Glutamatergic neuron (in vitro differentiated cells): ENCODE results near the gene IL31RA. TPM values are rescaled to one million over a fixed set of nuclear protein-coding genes. Genes with fewer than 3 reads are reported as not detected.

ENCODE experiments used
- DNase-seq: peaks from one replicate; pipeline ENCODE4 v3.0.0; 2022
- H3K27ac Mint-ChIP-seq: one replicate; pipeline ENCODE4 v1.8.0; 2020; ENCODE audit warnings: mild to moderate bottlenecking, mixed read lengths, inconsistent platforms; ENCODE audit not compliant: unreplicated experiment
- H3K27me3 Mint-ChIP-seq: one replicate; pipeline ENCODE4 v1.8.0; 2020; ENCODE audit warnings: mild to moderate bottlenecking, moderate library complexity, mixed read lengths, inconsistent platforms; ENCODE audit not compliant: unreplicated experiment
- H3K36me3 Mint-ChIP-seq: one replicate; pipeline ENCODE4 v1.8.0; 2020; ENCODE audit warnings: mild to moderate bottlenecking, mixed read lengths, inconsistent platforms; ENCODE audit not compliant: unreplicated experiment
- H3K4me1 Mint-ChIP-seq: one replicate; pipeline ENCODE4 v1.8.0; 2020; ENCODE audit warnings: mild to moderate bottlenecking, low read depth, mixed read lengths, inconsistent platforms; ENCODE audit not compliant: unreplicated experiment
- H3K4me3 Mint-ChIP-seq: one replicate; pipeline ENCODE4 v1.8.0; 2020; ENCODE audit warnings: mild to moderate bottlenecking, mixed read lengths, inconsistent platforms; ENCODE audit not compliant: unreplicated experiment
- H3K9me3 Mint-ChIP-seq: one replicate; pipeline ENCODE4 v1.8.0; 2020; ENCODE audit warnings: mild to moderate bottlenecking, moderate library complexity, mixed read lengths, inconsistent platforms; ENCODE audit not compliant: unreplicated experiment
- total RNA-seq: library from RNA; stranded (reverse); fragmentation: NEBNext Ultra II Directional; extraction: Animal tissue kit (Norgen Biotek cat#: 25700); gene quantifications from one replicate; pipeline ENCODE4 v1.2.1, GENCODE V29; 2021; ENCODE audit not compliant: unreplicated experiment
- TF ChIP-seq, protein P1 (sequence below): fragments of 200-600 bp; sonication (generic); IDR thresholded peaks from one replicate; pipeline ENCODE4 v1.5.0; 2021; ENCODE audit not compliant: partially characterized antibody, unreplicated experiment

Gene IL31RA
- total RNA-seq, 1 donor from 2014 or later = not detected

DNA sequence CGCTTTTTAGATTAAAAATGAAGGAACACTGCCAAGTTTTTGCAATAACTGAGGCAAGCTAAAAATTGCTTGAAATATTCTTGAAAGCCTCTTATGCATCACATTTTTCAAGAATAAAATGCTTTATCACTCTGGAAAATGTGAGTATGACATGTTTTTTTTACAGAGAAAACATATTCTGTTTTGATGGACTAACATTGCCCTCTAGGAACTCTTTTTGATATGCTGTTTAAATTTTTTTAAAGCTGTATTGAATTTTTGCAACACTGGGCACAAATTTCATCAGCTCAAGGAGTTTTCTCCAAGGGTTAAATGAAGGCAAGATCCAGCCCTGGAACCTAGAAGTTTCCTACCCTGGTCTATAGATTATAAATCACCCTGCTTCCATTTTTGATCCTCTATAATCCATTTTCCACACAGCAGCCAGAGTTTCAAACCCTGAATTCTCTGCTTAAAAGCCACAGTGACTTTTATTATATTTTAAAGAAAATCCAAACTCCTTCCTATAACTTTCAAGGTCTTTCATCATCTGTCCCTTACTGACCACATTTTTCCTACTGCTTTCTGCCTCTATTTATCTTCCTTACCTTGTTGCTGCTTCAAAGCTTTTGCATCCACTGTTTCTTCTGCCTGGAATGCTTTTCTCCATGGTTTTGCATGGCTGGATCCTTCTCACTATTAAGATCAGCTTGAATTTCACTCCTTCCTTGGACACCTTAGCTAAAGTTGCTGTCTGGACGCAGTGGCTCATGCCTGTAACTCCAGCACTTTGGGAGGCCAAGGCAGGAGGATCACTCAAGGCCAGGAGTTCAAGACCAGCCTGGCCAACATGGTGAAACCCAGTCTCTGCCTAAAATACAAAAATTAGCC, 60.9 kb downstream of the IL31RA start:
- no peak overlapping the region for H3K4me3 Mint-ChIP-seq
- no peak for DNase-seq
- no peak overlapping the region for H3K27ac Mint-ChIP-seq

DNA sequence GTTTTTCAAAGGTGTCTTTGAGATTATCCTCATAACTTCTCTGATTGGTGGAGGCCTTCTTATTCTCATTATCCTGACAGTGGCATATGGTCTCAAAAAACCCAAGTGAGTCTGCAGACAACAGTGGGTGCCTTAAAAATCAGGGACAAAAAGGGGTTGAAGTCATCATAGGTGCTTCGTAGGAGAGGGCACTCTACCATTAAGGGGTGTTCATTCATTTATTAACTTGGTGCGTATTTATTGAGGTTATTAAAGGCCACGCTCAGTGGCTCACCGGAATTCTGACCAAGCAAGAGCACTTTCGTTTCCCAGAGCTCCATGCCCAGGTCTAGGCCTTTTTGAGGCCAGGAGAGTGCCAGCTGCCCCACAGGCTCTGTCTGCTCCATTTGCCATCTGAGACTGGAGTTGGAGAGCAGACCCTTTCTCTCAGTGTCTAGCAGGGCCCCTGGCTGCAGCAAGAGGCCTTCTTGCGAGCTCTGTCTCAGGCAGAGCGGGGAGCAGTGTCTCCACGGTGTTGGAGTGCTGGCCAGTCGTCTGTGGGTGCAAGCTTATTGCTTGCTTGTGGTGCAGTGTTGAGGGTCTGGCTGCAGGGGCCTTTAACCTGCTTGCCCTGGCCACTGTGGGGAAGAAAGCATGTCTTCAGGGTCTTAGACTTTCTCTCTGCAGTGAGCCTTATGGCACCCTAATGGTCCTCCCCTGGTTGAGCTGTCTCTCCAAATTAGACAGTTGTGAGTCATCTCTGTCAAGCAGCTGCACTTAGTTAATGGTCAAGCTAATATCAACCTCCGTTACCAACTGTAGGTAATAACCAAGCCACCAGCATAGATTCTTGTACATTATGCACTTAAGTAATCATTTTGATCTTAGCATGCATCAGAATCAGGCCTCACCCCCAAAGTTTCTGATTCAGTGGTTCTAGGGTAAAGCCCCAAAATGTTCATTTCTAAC, 62.6 kb downstream of the IL31RA start:
- DNase-seq = no peak
- TF ChIP-seq, protein P1, sequence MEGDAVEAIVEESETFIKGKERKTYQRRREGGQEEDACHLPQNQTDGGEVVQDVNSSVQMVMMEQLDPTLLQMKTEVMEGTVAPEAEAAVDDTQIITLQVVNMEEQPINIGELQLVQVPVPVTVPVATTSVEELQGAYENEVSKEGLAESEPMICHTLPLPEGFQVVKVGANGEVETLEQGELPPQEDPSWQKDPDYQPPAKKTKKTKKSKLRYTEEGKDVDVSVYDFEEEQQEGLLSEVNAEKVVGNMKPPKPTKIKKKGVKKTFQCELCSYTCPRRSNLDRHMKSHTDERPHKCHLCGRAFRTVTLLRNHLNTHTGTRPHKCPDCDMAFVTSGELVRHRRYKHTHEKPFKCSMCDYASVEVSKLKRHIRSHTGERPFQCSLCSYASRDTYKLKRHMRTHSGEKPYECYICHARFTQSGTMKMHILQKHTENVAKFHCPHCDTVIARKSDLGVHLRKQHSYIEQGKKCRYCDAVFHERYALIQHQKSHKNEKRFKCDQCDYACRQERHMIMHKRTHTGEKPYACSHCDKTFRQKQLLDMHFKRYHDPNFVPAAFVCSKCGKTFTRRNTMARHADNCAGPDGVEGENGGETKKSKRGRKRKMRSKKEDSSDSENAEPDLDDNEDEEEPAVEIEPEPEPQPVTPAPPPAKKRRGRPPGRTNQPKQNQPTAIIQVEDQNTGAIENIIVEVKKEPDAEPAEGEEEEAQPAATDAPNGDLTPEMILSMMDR = no peak
- no peak overlapping the region for H3K4me3 Mint-ChIP-seq
- H3K27ac Mint-ChIP-seq = no peak overlapping the region
- peaks cover 1% of the 10 kb centered on the region for H3K27me3 Mint-ChIP-seq
- no peaks in the 10 kb centered on the region for H3K36me3 Mint-ChIP-seq
- H3K9me3 Mint-ChIP-seq = no peaks in the 10 kb centered on the region
- no peaks in the 10 kb centered on the region for H3K4me1 Mint-ChIP-seq

More for the DNA sequence above, 60.9 kb downstream of the IL31RA start:
- peaks cover 1% of the 10 kb centered on the region for H3K27me3 Mint-ChIP-seq
- TF ChIP-seq, protein P1 = no peak
- no peaks in the 10 kb centered on the region for H3K36me3 Mint-ChIP-seq
- H3K4me1 Mint-ChIP-seq = no peaks in the 10 kb centered on the region
- H3K9me3 Mint-ChIP-seq = no peaks in the 10 kb centered on the region

DNA sequence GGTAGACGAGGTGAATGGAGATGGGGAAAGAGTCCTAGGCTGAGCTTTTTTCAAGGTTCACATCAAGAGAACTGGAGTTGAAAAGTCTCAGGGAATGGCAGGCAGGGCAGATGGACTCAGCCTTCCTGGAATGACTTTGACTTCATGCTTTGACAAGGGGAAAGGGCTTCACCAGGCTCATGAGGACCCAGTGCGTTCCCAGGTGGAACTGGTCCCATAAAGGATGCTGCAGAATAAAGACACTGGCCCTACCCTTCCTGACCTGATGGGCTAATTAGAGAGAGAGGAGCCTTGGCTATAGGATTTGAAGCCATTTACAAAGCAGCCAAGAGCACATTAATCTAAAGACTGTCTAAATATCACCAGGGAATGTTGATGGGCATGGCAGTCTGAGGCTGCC, 63.8 kb downstream of the IL31RA start:
- H3K27ac Mint-ChIP-seq = no peak overlapping the region
- H3K9me3 Mint-ChIP-seq = no peaks in the 10 kb centered on the region
- H3K36me3 Mint-ChIP-seq = no peaks in the 10 kb centered on the region
- DNase-seq = no peak
- H3K27me3 Mint-ChIP-seq = peaks cover 1% of the 10 kb centered on the region
- TF ChIP-seq, protein P1 = no peak
- H3K4me1 Mint-ChIP-seq = no peaks in the 10 kb centered on the region
- H3K4me3 Mint-ChIP-seq = no peak overlapping the region

DNA sequence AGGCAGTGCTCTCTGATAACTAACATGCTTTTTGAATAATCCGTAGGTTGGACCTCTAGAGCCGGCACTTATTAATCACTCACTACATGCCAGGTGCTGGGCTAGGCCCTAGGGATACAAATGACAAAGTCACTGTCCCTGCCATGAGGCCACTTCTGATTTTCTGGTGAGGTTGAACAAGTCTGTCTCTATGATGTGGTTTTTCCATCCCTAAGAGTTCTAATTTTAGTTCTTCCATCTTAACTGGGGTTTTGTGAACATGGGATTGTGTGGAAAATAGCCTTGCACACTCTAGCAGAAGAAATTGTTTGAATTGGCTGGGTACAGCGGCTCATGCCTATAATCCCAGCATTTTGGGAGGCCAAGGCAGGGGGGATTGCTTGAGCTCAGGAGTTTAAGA, 64.6 kb downstream of the IL31RA start:
- no peak for DNase-seq
- H3K9me3 Mint-ChIP-seq = no peaks in the 10 kb centered on the region
- no peak overlapping the region for H3K27ac Mint-ChIP-seq
- no peaks in the 10 kb centered on the region for H3K36me3 Mint-ChIP-seq
- peaks cover 1% of the 10 kb centered on the region for H3K27me3 Mint-ChIP-seq
- no peak overlapping the region for H3K4me3 Mint-ChIP-seq
- TF ChIP-seq, protein P1 = no peak
- H3K4me1 Mint-ChIP-seq = no peaks in the 10 kb centered on the region
